ENCODE results near the gene MATCAP1. TPM values are rescaled to one million over a fixed set of nuclear protein-coding genes. Genes with fewer than 3 reads are reported as not detected.

The MATCAP1 gene
- total and polyA plus RNA-seq, 2 donors (not counting 1 experiment from before 2014, with no cell fraction given) = 16.6 to 28.4 TPM

GRCh38 chr16:67163164-67163998, 20.4 kb downstream of the MATCAP1 start:
- peak overlapping the region; percentile 49 for H2AFZ ChIP-seq (ENCODE audit: low read length)
- peak overlapping the region; percentile 19 to 47 (median 22) for H3K4me3 ChIP-seq (replicated peaks in 1 of 4; ENCODE audit: control extremely low read depth in 1 of 4, insufficient read depth in 1 of 4, low read depth in 3 of 4, low read length in 4 of 4)
- peaks cover 8% of the 10 kb centered on the region for H3K4me1 ChIP-seq (ENCODE audit: control insufficient read depth, extremely low read depth, insufficient read depth, low read length)
- DNase-seq (ENCODE audit: low read depth in 2 of 2) = peak; percentile 49 to 56
- peak overlapping the region; percentile 93 for H3K4me2 ChIP-seq (ENCODE audit: extremely low read depth, insufficient read depth, low read length)
- H4K20me1 ChIP-seq (ENCODE audit: control insufficient read depth, extremely low read depth, insufficient read depth, low read length) = no peaks in the 10 kb centered on the region
- peak; percentile 10 for TF ChIP-seq EZH2 (IDR thresholded peaks at IDR 0.05; ENCODE audit: low read length, missing control alignments)
- TF ChIP-seq CTCF (conservative IDR thresholded peaks at IDR 0.05 in 1 of 2, IDR thresholded peaks at IDR 0.05 in 1 of 2; ENCODE audit: low read depth in 1 of 2, low read length in 2 of 2) = no peak
- H3K27me3 ChIP-seq (ENCODE audit: control insufficient read depth, insufficient read depth, low read length) = peaks cover 2% of the 10 kb centered on the region
- no peak overlapping the region for H3K9ac ChIP-seq (ENCODE audit: insufficient read depth, low read length)
- H3K9me3 ChIP-seq (ENCODE audit: control insufficient read depth, insufficient read depth, low read depth, low read length) = no peaks in the 10 kb centered on the region
- H3K79me2 ChIP-seq (ENCODE audit: control insufficient read depth, insufficient read depth, low read length) = no peaks in the 10 kb centered on the region
- no peak overlapping the region for H3K27ac ChIP-seq (ENCODE audit: insufficient read depth, low read length)
- H3K36me3 ChIP-seq (ENCODE audit: control insufficient read depth, insufficient read depth, low read length) = peaks cover 3% of the 10 kb centered on the region

GRCh38 chr16:67162506-67163163, 21.1 kb downstream of the MATCAP1 start:
- peaks cover 3% of the 10 kb centered on the region for H3K36me3 ChIP-seq (ENCODE audit: control insufficient read depth, insufficient read depth, low read length)
- no peak overlapping the region for H3K27ac ChIP-seq (ENCODE audit: insufficient read depth, low read length)
- H3K79me2 ChIP-seq (ENCODE audit: control insufficient read depth, insufficient read depth, low read length) = no peaks in the 10 kb centered on the region
- H3K9me3 ChIP-seq (ENCODE audit: control insufficient read depth, insufficient read depth, low read depth, low read length) = no peaks in the 10 kb centered on the region
- H3K4me2 ChIP-seq (ENCODE audit: extremely low read depth, insufficient read depth, low read length) = peak overlapping the region; percentile 93
- H3K4me1 ChIP-seq (ENCODE audit: control insufficient read depth, extremely low read depth, insufficient read depth, low read length) = peaks cover 8% of the 10 kb centered on the region
- DNase-seq (ENCODE audit: low read depth in 2 of 2) = peak in 1 of 2 donors; percentile 27
- no peak overlapping the region for H2AFZ ChIP-seq (ENCODE audit: low read length)
- H3K27me3 ChIP-seq (ENCODE audit: control insufficient read depth, insufficient read depth, low read length) = peaks cover 2% of the 10 kb centered on the region
- no peaks in the 10 kb centered on the region for H4K20me1 ChIP-seq (ENCODE audit: control insufficient read depth, extremely low read depth, insufficient read depth, low read length)
- TF ChIP-seq CTCF (conservative IDR thresholded peaks at IDR 0.05 in 1 of 2, IDR thresholded peaks at IDR 0.05 in 1 of 2; ENCODE audit: low read depth in 1 of 2, low read length in 2 of 2) = no peak
- peak; percentile 12 for TF ChIP-seq EZH2 (IDR thresholded peaks at IDR 0.05; ENCODE audit: low read length, missing control alignments)
- H3K9ac ChIP-seq (ENCODE audit: insufficient read depth, low read length) = no peak overlapping the region
- H3K4me3 ChIP-seq (replicated peaks in 1 of 4; ENCODE audit: control extremely low read depth in 1 of 4, insufficient read depth in 1 of 4, low read depth in 3 of 4, low read length in 4 of 4) = no peak overlapping the region

GRCh38 chr16:67161595-67162058, 22.1 kb downstream of the MATCAP1 start:
- Histone ChIP-seq H3K4me2 (ENCODE audit: extremely low read depth, insufficient read depth, low read length) (peak overlapping the region; percentile 25), H4K20me1 (ENCODE audit: control insufficient read depth, extremely low read depth, insufficient read depth, low read length) (no peaks in the 10 kb centered on the region)

More at GRCh38 chr16:67161595-67162058, 22.1 kb downstream of the MATCAP1 start:
- H3K4me1 ChIP-seq (ENCODE audit: control insufficient read depth, extremely low read depth, insufficient read depth, low read length) = peaks cover 8% of the 10 kb centered on the region
- no peaks in the 10 kb centered on the region for H3K79me2 ChIP-seq (ENCODE audit: control insufficient read depth, insufficient read depth, low read length)
- DNase-seq (ENCODE audit: low read depth in 2 of 2) = no peak
- H3K9ac ChIP-seq (ENCODE audit: insufficient read depth, low read length) = no peak overlapping the region
- no peak for TF ChIP-seq CTCF (conservative IDR thresholded peaks at IDR 0.05 in 1 of 2, IDR thresholded peaks at IDR 0.05 in 1 of 2; ENCODE audit: low read depth in 1 of 2, low read length in 2 of 2)
- TF ChIP-seq EZH2 (IDR thresholded peaks at IDR 0.05; ENCODE audit: low read length, missing control alignments) = no peak
- H3K9me3 ChIP-seq (ENCODE audit: control insufficient read depth, insufficient read depth, low read depth, low read length) = no peaks in the 10 kb centered on the region
- H3K36me3 ChIP-seq (ENCODE audit: control insufficient read depth, insufficient read depth, low read length) = peaks cover 3% of the 10 kb centered on the region
- H2AFZ ChIP-seq (ENCODE audit: low read length) = no peak overlapping the region
- peak overlapping the region in 2 of 4 experiments; percentile 26 to 97 for H3K4me3 ChIP-seq (replicated peaks in 1 of 4; ENCODE audit: control extremely low read depth in 1 of 4, insufficient read depth in 1 of 4, low read depth in 3 of 4, low read length in 4 of 4)
- no peak overlapping the region for H3K27ac ChIP-seq (ENCODE audit: insufficient read depth, low read length)
- H3K27me3 ChIP-seq (ENCODE audit: control insufficient read depth, insufficient read depth, low read length) = peaks cover 2% of the 10 kb centered on the region

All from fibroblast of lung (primary cell).